ENCODE measurements around the gene EHMT2.
"Not testable (repeated sequence)": the region's sequence is repeated elsewhere in the genome, so short reads cannot be mapped to it uniquely, and the experiment has no call there.

EHMT2 gene

DNA sequence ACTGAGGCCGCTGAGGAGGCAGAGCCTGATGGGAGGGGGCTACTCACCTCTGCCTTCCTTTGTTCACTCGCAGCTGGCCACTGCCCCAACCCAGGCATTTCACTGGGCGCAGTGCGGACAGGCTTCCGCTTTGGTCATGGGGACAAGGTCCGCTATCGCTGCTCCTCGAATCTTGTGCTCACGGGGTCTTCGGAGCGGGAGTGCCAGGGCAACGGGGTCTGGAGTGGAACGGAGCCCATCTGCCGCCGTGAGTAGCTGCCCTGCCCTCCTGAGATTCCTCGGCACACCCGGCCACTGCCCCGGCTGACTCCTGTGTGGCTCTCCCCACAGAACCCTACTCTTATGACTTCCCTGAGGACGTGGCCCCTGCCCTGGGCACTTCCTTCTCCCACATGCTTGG is 36.0 kb upstream of the EHMT2 start:
- 90 to 94% methylated on average over 19 of the region's 19 CpGs for WGBS, 2 experiments
- Histone ChIP-seq H3K36me3 (ENCODE audit: control insufficient read depth, insufficient read depth, low read length) (no peaks in the 10 kb centered on the region), H3K4me1 (ENCODE audit: control insufficient read depth, insufficient read depth, low read length) (no peaks in the 10 kb centered on the region), H3K27ac (ENCODE audit: insufficient read depth, low read depth, low read length, poor library complexity, severe bottlenecking) (no peak overlapping the region), H3K4me3 (ENCODE audit: insufficient read depth, low read depth, low read length) (no peak overlapping the region), H3K9me3 (ENCODE audit: control insufficient read depth, low read length) (no peaks in the 10 kb centered on the region), H3K27me3 (ENCODE audit: control insufficient read depth, insufficient read depth, low read length, poor library complexity, severe bottlenecking) (no peaks in the 10 kb centered on the region)

DNA sequence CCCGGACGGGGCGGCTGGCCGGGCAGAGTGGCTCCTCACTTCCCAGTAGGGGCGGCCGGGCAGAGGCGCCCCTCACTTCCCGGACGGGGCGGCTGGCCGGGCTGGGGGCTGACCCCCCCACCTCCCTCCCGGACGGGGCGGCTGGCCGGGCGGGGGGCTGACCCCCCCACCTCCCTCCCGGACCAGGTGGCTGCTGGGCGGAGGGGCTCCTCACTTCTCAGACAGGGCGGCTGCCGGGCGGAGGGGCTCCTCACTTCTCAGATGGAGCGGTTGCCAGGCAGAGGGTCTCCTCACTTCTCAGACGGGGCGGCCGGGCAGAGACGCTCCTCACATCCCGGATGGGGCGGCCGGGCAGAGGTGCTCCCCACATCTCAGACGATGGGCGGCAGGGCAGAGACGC is 34.6 kb upstream of the EHMT2 start:
- WGBS, 2 experiments, result 96 to 98% methylated on average over 32 of the region's 32 CpGs
- not testable (repeated sequence) for H3K27ac ChIP-seq (ENCODE audit: insufficient read depth, low read depth, low read length, poor library complexity, severe bottlenecking); H3K4me3 ChIP-seq (ENCODE audit: insufficient read depth, low read depth, low read length); H3K4me1 ChIP-seq (ENCODE audit: control insufficient read depth, insufficient read depth, low read length); H3K9me3 ChIP-seq (ENCODE audit: control insufficient read depth, low read length); H3K27me3 ChIP-seq (ENCODE audit: control insufficient read depth, insufficient read depth, low read length, poor library complexity, severe bottlenecking); H3K36me3 ChIP-seq (ENCODE audit: control insufficient read depth, insufficient read depth, low read length)

- H3K36me3 ChIP-seq (ENCODE audit: control insufficient read depth, insufficient read depth, low read length), result no peaks in the 10 kb centered on the region
- H3K4me3 ChIP-seq (ENCODE audit: insufficient read depth, low read depth, low read length), result no peak overlapping the region
- no peaks in the 10 kb centered on the region for H3K9me3 ChIP-seq (ENCODE audit: control insufficient read depth, low read length)
- 96 to 100% methylated on average over 1 of the region's 1 CpG for WGBS, 2 experiments
- no peaks in the 10 kb centered on the region for H3K4me1 ChIP-seq (ENCODE audit: control insufficient read depth, insufficient read depth, low read length)
- no peak overlapping the region for H3K27ac ChIP-seq (ENCODE audit: insufficient read depth, low read depth, low read length, poor library complexity, severe bottlenecking)
- H3K27me3 ChIP-seq (ENCODE audit: control insufficient read depth, insufficient read depth, low read length, poor library complexity, severe bottlenecking), result no peaks in the 10 kb centered on the region
These were observed 33.5 kb upstream of the EHMT2 start for GRCh38 chr6:31930962-31931361.

DNA sequence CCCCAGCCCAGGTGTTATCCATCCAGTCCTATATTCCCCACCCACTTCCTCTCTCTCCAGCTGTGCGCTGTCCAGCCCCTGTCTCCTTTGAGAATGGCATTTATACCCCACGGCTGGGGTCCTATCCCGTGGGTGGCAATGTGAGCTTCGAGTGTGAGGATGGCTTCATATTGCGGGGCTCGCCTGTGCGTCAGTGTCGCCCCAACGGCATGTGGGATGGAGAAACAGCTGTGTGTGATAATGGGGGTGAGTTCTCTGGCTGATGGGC is 31.1 kb upstream of the EHMT2 start:
- H3K27ac ChIP-seq (ENCODE audit: insufficient read depth, low read depth, low read length, poor library complexity, severe bottlenecking), result no peak overlapping the region
- H3K27me3 ChIP-seq (ENCODE audit: control insufficient read depth, insufficient read depth, low read length, poor library complexity, severe bottlenecking), result peaks cover 3% of the 10 kb centered on the region
- H3K9me3 ChIP-seq (ENCODE audit: control insufficient read depth, low read length), result no peaks in the 10 kb centered on the region
- WGBS, 2 experiments, result 92% methylated on average over 9 of the region's 9 CpGs
- H3K36me3 ChIP-seq (ENCODE audit: control insufficient read depth, insufficient read depth, low read length), result no peaks in the 10 kb centered on the region
- H3K4me3 ChIP-seq (ENCODE audit: insufficient read depth, low read depth, low read length), result no peak overlapping the region
- H3K4me1 ChIP-seq (ENCODE audit: control insufficient read depth, insufficient read depth, low read length), result no peaks in the 10 kb centered on the region

DNA sequence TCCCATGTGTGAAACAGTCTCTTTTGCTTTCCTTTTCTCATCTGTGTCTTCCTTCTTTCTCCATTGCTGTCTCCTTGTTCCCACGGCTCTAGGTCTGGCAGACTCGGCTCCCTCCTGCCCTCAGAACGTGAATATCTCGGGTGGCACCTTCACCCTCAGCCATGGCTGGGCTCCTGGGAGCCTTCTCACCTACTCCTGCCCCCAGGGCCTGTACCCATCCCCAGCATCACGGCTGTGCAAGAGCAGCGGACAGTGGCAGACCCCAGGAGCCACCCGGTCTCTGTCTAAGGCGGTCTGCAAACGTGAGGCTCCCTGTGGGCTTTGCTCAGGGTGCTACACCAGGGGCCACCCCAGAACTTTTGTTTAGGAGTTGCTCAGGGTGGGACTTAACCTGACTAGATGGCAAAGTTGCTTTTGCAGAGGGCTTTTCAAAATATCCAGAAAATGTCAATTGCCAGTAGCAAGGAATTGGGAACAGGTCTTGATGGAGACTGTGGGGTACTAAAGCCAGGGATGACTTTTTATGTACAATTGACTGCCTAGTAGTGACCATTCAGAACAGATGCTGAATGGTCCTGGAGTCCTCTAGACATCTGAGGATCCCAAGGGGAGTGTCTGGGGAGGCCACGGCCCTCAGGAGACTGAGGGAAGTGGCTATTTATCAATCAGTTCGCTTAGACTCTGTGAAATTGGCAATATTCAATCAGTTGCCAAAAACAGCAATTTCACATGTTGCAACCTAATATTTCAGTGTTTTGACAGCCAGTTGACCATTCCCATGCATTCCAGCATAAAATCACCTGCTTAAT is 30.6 kb upstream of the EHMT2 start:
- Histone ChIP-seq H3K36me3 (ENCODE audit: control insufficient read depth, insufficient read depth, low read length) (no peaks in the 10 kb centered on the region), H3K27ac (ENCODE audit: insufficient read depth, low read depth, low read length, poor library complexity, severe bottlenecking) (no peak overlapping the region), H3K4me1 (ENCODE audit: control insufficient read depth, insufficient read depth, low read length) (no peaks in the 10 kb centered on the region), H3K9me3 (ENCODE audit: control insufficient read depth, low read length) (no peaks in the 10 kb centered on the region), H3K4me3 (ENCODE audit: insufficient read depth, low read depth, low read length) (no peak overlapping the region), H3K27me3 (ENCODE audit: control insufficient read depth, insufficient read depth, low read length, poor library complexity, severe bottlenecking) (peaks cover 3% of the 10 kb centered on the region)
- WGBS, 2 experiments, result 89 to 94% methylated on average over 11 of the region's 11 CpGs

DNA sequence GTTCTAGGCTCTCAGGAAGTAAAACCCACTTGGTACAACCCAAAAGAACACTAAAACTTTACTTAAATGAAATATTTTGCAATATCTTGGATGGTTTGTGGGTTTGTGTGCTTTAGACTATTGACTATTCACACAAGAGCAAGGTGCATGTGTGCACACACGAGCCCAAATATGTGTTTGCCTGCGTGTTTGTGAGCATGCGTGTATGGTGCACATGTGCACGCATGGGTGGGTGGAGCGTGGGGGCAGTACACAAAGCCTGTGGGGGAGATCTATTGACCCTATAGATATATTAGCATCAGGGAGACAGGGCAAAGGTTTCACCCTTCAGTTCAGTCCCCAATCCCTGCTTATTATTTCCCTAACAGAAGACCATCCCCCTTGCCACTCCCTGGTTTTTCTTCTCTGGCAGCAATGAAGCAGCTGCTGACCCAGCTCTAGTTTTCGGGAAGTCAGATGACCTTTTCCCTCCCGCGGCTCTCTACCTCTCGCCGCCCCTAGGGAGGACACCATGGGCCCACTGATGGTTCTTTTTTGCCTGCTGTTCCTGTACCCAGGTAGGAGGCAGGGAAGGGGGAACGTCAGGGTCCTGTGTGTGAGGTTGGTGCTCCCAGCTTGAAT is 29.9 kb upstream of the EHMT2 start, which contains the start of gene C2:
Gene C2, plus strand, starts transcription at position 476 of the 621 bp plus-strand sequence. Its CDS starts 36 bp downstream, at position 512.
- Histone ChIP-seq H3K4me1 (ENCODE audit: control insufficient read depth, insufficient read depth, low read length) (no peaks in the 10 kb centered on the region), H3K27ac (ENCODE audit: insufficient read depth, low read depth, low read length, poor library complexity, severe bottlenecking) (no peak within 1 kb of the TSS), H3K9me3 (ENCODE audit: control insufficient read depth, low read length) (no peaks in the 10 kb centered on the region), H3K27me3 (ENCODE audit: control insufficient read depth, insufficient read depth, low read length, poor library complexity, severe bottlenecking) (peaks cover 3% of the 10 kb centered on the region), H3K4me3 (ENCODE audit: insufficient read depth, low read depth, low read length) (no peak within 1 kb of the TSS), H3K36me3 (ENCODE audit: control insufficient read depth, insufficient read depth, low read length) (no peaks in the 10 kb centered on the region)
- 80 to 82% methylated on average over 11 of the region's 11 CpGs for WGBS, 2 experiments

- no peak overlapping the region for H3K4me3 ChIP-seq (ENCODE audit: insufficient read depth, low read depth, low read length)
- 31% methylated on average over 5 of the region's 5 CpGs for WGBS, 2 experiments
- no peaks in the 10 kb centered on the region for H3K9me3 ChIP-seq (ENCODE audit: control insufficient read depth, low read length)
- no peaks in the 10 kb centered on the region for H3K4me1 ChIP-seq (ENCODE audit: control insufficient read depth, insufficient read depth, low read length)
- peaks cover 3% of the 10 kb centered on the region for H3K27me3 ChIP-seq (ENCODE audit: control insufficient read depth, insufficient read depth, low read length, poor library complexity, severe bottlenecking)
- H3K36me3 ChIP-seq (ENCODE audit: control insufficient read depth, insufficient read depth, low read length), result no peaks in the 10 kb centered on the region
- H3K27ac ChIP-seq (ENCODE audit: insufficient read depth, low read depth, low read length, poor library complexity, severe bottlenecking), result no peak overlapping the region
These were observed 25.4 kb upstream of the EHMT2 start for GRCh38 chr6:31922942-31923341.

DNA sequence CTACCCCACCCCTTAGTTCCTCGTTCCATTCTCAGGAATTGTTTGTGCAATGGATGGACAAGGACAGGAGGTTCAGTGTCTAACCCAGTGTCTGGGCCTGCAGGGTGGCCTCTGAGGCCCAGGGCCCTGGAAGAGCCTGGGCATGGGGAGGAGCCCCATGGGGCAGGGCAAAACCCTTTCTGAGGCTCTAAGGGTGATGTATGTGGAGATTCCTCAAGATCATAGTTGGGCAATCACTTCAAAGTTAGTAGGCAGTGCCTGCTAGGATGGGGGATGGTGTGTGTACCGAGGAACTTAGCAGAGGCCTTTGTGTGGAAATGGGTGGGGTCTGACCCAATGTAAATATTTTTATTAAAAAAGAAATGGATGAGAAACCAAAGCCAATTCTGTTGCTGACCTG is 23.3 kb upstream of the EHMT2 start:
- H3K4me3 ChIP-seq (ENCODE audit: insufficient read depth, low read depth, low read length), result no peak overlapping the region
- peaks cover 1% of the 10 kb centered on the region for H3K27me3 ChIP-seq (ENCODE audit: control insufficient read depth, insufficient read depth, low read length, poor library complexity, severe bottlenecking)
- H3K36me3 ChIP-seq (ENCODE audit: control insufficient read depth, insufficient read depth, low read length), result no peaks in the 10 kb centered on the region
- WGBS, 2 experiments, result 84 to 96% methylated on average over 2 of the region's 2 CpGs
- H3K27ac ChIP-seq (ENCODE audit: insufficient read depth, low read depth, low read length, poor library complexity, severe bottlenecking), result no peak overlapping the region
- no peaks in the 10 kb centered on the region for H3K4me1 ChIP-seq (ENCODE audit: control insufficient read depth, insufficient read depth, low read length)
- no peaks in the 10 kb centered on the region for H3K9me3 ChIP-seq (ENCODE audit: control insufficient read depth, low read length)

- Histone ChIP-seq H3K4me1 (ENCODE audit: control insufficient read depth, insufficient read depth, low read length) (no peaks in the 10 kb centered on the region), H3K27ac (ENCODE audit: insufficient read depth, low read depth, low read length, poor library complexity, severe bottlenecking) (no peak overlapping the region), H3K27me3 (ENCODE audit: control insufficient read depth, insufficient read depth, low read length, poor library complexity, severe bottlenecking) (no peaks in the 10 kb centered on the region), H3K36me3 (ENCODE audit: control insufficient read depth, insufficient read depth, low read length) (no peaks in the 10 kb centered on the region), H3K9me3 (ENCODE audit: control insufficient read depth, low read length) (no peaks in the 10 kb centered on the region), H3K4me3 (ENCODE audit: insufficient read depth, low read depth, low read length) (no peak overlapping the region)
- WGBS, 2 experiments, result 89% methylated on average over 6 of the region's 6 CpGs
These were observed 22.3 kb upstream of the EHMT2 start for GRCh38 chr6:31919624-31920303.

DNA sequence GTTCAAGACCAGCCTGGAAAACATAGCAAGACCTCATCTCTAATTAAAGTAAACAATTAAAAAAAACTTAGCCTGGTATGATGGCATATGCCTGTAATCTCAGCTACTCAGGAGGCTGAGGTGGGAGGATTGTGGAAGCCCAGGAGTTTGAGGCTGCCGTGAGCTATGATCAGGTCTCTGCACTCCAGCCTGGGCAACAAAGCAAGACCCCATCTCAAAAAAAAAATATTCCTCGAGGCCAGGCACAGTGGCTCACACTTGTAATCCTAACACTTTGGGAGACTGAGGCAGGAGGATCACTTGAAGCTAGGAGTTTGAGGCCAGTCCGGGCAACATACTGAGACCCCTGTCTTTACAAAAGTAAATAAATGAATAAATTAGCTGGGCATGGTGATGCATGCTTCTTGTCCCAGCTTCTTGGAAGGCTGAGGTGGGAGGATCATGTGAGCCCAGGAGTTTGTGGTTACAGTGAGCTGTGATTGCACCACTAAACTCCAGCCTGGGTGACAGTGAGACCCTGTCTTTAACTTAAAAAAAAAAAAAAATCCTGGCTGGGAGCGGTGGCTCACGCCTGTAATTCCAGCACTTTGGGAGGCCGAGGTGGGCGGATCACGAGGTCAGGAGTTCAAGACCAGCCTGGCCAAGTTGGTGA is 20.7 kb upstream of the EHMT2 start:
- Histone ChIP-seq H3K27me3 (ENCODE audit: control insufficient read depth, insufficient read depth, low read length, poor library complexity, severe bottlenecking) (no peaks in the 10 kb centered on the region), H3K4me3 (ENCODE audit: insufficient read depth, low read depth, low read length) (no peak overlapping the region), H3K9me3 (ENCODE audit: control insufficient read depth, low read length) (no peaks in the 10 kb centered on the region), H3K27ac (ENCODE audit: insufficient read depth, low read depth, low read length, poor library complexity, severe bottlenecking) (no peak overlapping the region), H3K4me1 (ENCODE audit: control insufficient read depth, insufficient read depth, low read length) (no peaks in the 10 kb centered on the region), H3K36me3 (ENCODE audit: control insufficient read depth, insufficient read depth, low read length) (no peaks in the 10 kb centered on the region)
- WGBS, 2 experiments, result 89 to 90% methylated on average over 8 of the region's 8 CpGs
